Measurements from ENCODE around the gene RGS9. TPM values are rescaled to one million over a fixed set of nuclear protein-coding genes. Genes with fewer than 3 reads are reported as not detected.

Gene RGS9
- total RNA-seq, 2 donors from 2014 or later, result 3.2 to 4.0 TPM

DNA sequence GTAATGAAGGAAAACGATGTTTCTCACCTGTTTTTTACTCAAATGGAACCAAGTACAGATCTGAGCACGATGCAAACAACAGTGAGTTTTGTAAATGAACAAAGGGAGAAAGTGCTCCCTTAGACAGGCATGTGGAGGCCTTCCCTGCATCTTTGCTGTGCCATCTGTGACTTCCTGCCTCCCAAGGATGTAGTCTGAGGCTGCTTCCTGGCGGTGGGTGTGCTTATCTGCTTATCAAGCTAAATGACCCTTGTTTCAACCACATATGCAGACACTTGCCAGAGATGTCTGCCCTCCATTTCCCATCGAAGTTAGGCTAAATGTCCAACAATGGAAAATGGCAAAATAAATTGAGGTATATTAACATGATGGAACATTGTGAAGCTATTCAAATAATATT lies 34.6 kb downstream of the RGS9 start:
- TF ChIP-seq, protein P1, sequence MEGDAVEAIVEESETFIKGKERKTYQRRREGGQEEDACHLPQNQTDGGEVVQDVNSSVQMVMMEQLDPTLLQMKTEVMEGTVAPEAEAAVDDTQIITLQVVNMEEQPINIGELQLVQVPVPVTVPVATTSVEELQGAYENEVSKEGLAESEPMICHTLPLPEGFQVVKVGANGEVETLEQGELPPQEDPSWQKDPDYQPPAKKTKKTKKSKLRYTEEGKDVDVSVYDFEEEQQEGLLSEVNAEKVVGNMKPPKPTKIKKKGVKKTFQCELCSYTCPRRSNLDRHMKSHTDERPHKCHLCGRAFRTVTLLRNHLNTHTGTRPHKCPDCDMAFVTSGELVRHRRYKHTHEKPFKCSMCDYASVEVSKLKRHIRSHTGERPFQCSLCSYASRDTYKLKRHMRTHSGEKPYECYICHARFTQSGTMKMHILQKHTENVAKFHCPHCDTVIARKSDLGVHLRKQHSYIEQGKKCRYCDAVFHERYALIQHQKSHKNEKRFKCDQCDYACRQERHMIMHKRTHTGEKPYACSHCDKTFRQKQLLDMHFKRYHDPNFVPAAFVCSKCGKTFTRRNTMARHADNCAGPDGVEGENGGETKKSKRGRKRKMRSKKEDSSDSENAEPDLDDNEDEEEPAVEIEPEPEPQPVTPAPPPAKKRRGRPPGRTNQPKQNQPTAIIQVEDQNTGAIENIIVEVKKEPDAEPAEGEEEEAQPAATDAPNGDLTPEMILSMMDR (IDR thresholded peaks at IDR 0.05), result no peak
- Histone ChIP-seq H3K27me3 (replicated peaks; ENCODE audit: insufficient read depth) (no peaks in the 10 kb centered on the region), H3K36me3 (no peaks in the 10 kb centered on the region), H3K4me3 (no peak overlapping the region), H3K27ac (no peak overlapping the region), H3K4me1 (ENCODE audit: control insufficient read depth in 1 of 2, low read depth in 2 of 2) (peaks cover 0 to 7% of the 10 kb centered on the region in 2 donors), H3K9me3 (no peaks in the 10 kb centered on the region)
- ATAC-seq (ENCODE audit: insufficient number of reproducible peaks, low FRiP score, low read depth) (no peak), DNase-seq (ENCODE audit: low spot score) (no peak)

DNA sequence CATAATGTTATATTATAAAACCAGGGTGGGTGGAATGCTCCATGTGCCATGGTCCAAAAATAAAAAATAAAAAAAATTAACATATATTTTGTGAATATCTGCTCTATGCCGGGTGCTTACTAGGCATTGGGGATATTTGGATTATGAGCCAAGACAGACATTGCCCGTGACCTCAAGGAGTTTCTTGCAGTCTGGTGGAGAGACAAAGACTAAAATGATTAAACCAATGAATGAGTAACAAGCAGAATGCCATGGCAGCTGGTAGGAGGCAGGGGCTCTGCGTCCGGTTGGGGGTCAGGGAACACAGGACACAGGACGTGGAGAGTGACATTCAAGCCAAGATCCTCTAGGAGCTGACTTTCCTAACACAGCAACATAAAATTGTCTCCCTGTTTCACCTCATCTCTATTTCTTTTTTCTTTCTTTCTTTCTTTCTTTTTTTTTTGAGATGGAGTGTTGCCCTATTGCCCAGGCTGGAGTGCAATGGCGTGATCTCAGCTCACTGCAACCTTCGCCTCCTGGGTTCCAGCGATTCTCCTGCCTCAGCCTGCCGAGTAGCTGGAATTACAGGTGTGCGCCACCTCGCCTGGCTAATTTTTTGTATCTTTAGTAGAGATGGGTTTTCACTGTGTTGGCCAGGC lies 35.4 kb downstream of the RGS9 start:
- H3K4me3 ChIP-seq, result no peak overlapping the region
- no peak for DNase-seq (ENCODE audit: low spot score)
- no peaks in the 10 kb centered on the region for H3K36me3 ChIP-seq

DNA sequence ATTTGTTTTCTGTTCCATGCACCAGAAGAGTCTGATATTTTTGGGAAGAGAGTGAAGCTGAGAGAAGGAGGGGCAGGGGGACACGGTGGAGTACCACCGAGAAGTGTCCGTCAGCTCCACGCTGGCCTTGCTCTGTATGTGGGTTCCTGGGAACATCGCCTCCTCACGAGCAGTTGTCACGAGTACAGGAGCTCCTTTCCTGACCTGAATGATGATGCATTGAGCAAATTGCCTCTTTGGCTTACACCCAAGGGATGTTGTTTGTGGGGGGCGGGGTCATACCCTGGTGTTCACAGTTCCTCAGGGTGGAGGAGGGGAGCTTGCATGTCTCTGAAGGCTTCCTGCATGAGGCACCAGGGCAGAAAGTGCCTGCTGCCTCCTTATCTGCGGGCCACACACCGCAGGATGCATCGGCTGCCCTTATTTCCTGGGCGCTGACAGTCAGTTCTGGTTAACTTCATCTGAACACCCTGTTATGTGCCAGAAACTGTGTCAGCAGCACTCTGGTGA lies 36.2 kb downstream of the RGS9 start:
- H3K4me1 ChIP-seq (ENCODE audit: control insufficient read depth in 1 of 2, low read depth in 2 of 2), result peaks cover 0 to 7% of the 10 kb centered on the region in 2 donors
- DNase-seq (ENCODE audit: low spot score) (no peak), ATAC-seq (ENCODE audit: insufficient number of reproducible peaks, low FRiP score, low read depth) (no peak)
- no peak overlapping the region for H3K27ac ChIP-seq
- no peaks in the 10 kb centered on the region for H3K27me3 ChIP-seq (replicated peaks; ENCODE audit: insufficient read depth)
- H3K4me3 ChIP-seq, result no peak overlapping the region
- no peaks in the 10 kb centered on the region for H3K9me3 ChIP-seq
- no peaks in the 10 kb centered on the region for H3K36me3 ChIP-seq
- TF ChIP-seq, protein P1 (IDR thresholded peaks at IDR 0.05), result no peak

More for the DNA sequence above, 35.4 kb downstream of the RGS9 start:
- no peak for ATAC-seq (ENCODE audit: insufficient number of reproducible peaks, low FRiP score, low read depth)
- Histone ChIP-seq H3K4me1 (ENCODE audit: control insufficient read depth in 1 of 2, low read depth in 2 of 2) (peaks cover 0 to 7% of the 10 kb centered on the region in 2 donors), H3K27ac (no peak overlapping the region), H3K27me3 (replicated peaks; ENCODE audit: insufficient read depth) (no peaks in the 10 kb centered on the region), H3K9me3 (no peaks in the 10 kb centered on the region)
- TF ChIP-seq, protein P1 (IDR thresholded peaks at IDR 0.05), result no peak

DNA sequence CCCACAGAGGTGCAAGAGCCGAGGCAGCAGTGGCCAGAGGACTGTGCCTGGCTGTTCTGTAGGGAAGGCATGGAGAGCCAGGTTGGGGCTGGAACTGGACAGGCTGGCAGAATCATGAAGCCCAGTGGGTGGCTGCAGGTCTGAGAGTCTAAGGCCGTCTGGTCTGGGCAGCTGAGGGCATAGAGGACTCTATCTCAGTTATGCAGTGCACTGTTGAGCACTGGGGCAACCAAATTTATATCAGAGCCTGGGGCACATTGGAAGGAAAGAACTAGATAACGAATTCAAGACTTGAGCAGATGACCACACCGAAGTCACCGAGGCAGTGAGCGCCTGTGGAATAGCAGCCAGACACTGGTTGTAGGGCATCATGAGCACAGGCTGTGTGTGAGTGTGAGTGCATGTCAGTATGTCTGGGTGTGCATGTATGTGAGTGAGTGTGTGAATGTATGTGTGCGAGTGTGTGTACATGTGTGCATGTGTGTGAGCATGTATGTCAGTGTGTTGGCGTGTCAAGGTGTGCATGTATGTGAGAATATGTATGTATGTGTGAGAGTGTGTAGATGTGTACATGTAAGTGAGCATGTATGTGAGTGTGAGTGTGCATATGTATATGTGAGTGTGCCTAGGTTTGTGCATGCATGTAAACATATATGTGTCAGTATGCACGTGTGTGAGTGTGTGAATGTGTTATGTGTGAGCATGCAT lies 37.0 kb downstream of the RGS9 start:
- H3K9me3 ChIP-seq, result no peaks in the 10 kb centered on the region
- ATAC-seq (ENCODE audit: insufficient number of reproducible peaks, low FRiP score, low read depth) (no peak), DNase-seq (ENCODE audit: low spot score) (no peak)
- H3K4me3 ChIP-seq, result no peak overlapping the region
- no peaks in the 10 kb centered on the region for H3K27me3 ChIP-seq (replicated peaks; ENCODE audit: insufficient read depth)
- peaks cover 0 to 7% of the 10 kb centered on the region in 2 donors for H3K4me1 ChIP-seq (ENCODE audit: control insufficient read depth in 1 of 2, low read depth in 2 of 2)
- no peaks in the 10 kb centered on the region for H3K36me3 ChIP-seq
- TF ChIP-seq, protein P1 (IDR thresholded peaks at IDR 0.05), result no peak
- H3K27ac ChIP-seq, result no peak overlapping the region

DNA sequence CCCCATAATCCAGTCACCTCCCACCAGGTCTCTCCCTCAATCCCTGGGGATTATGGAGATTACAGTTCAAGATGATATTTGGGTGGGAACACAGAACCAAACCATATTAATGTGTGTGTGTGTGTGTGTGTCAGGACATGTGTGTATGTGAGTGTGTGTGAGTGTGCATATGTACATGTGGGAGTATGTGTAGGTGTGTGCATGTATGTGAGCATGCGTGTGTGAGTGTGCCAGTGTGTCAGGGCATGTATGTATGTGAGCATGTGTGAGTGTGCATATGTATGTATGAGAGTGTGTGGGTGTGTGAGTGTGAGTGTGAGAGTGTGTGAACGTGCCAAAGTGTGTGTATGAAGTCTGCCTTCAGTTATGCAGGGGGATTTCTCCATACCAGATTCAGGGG lies 37.8 kb downstream of the RGS9 start:
- Histone ChIP-seq H3K27ac (no peak overlapping the region), H3K4me3 (no peak overlapping the region), H3K9me3 (no peaks in the 10 kb centered on the region), H3K4me1 (ENCODE audit: control insufficient read depth in 1 of 2, low read depth in 2 of 2) (peaks cover 0 to 7% of the 10 kb centered on the region in 2 donors), H3K36me3 (no peaks in the 10 kb centered on the region), H3K27me3 (replicated peaks; ENCODE audit: insufficient read depth) (no peaks in the 10 kb centered on the region)
- TF ChIP-seq, protein P1 (IDR thresholded peaks at IDR 0.05), result no peak
- ATAC-seq (ENCODE audit: insufficient number of reproducible peaks, low FRiP score, low read depth) (no peak), DNase-seq (ENCODE audit: low spot score) (no peak)
